ENCODE measurements around the gene HOXA9.

Gene HOXA9

DNA sequence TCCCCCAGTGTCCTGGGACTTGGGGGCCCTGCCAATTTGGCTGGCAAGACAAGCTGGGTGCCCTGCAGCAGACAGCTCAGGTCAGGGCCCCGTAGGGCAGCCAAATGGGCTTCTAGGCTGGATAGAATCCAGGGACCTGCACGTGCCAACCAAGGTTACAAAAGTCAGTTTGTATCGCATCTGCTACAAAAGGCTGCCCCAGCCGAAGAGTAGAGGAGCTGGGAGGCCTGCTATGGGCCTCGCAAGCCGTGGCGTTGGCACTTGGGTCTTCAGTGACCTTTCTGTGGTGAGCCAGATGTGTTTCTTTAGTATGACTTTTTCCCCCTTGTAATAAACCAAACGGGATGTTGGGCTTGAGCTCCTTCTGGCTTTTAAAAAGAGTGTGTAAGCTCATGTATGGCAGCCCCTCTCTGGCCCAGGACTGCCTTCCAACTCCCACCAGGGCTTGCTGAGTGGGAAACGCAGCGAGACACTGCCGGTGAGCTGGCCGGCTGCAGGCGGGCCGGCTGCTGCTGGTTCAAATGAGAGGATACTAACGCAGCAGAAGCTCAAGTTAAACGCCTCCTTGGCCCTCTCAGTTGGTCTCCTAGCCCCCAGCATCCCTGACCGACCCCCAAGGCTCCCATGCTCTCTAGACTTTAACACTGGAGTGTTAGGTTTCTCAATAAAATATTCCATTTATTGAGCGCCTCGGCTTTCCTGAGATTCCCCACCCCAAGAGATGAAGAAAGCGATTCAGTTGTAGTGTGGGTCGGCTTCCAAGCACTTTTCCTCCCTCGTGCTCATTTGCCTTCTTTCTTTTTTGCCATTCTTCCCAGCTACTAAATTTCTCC, 11.8 kb upstream of the HOXA9 start:
- no peak for DNase-seq (ENCODE audit: low read depth, low spot score)

DNA sequence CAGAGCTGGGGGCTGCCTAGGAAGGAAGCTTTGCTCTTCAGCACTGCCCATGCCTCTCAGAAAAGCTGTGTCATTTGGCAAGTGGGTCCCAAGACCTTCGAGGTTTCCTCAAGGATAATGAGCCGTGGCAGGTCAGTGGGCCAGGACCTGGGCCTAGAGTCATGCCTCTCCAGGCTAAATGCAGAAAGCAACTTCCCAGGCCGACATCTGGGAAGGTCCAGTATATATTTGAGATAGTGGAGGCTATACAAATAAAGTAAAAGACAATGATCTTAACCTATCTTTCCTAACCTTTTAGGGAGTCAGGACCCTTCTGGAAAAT, 11.1 kb upstream of the HOXA9 start:
- DNase-seq (ENCODE audit: low read depth, low spot score), result no peak

DNA sequence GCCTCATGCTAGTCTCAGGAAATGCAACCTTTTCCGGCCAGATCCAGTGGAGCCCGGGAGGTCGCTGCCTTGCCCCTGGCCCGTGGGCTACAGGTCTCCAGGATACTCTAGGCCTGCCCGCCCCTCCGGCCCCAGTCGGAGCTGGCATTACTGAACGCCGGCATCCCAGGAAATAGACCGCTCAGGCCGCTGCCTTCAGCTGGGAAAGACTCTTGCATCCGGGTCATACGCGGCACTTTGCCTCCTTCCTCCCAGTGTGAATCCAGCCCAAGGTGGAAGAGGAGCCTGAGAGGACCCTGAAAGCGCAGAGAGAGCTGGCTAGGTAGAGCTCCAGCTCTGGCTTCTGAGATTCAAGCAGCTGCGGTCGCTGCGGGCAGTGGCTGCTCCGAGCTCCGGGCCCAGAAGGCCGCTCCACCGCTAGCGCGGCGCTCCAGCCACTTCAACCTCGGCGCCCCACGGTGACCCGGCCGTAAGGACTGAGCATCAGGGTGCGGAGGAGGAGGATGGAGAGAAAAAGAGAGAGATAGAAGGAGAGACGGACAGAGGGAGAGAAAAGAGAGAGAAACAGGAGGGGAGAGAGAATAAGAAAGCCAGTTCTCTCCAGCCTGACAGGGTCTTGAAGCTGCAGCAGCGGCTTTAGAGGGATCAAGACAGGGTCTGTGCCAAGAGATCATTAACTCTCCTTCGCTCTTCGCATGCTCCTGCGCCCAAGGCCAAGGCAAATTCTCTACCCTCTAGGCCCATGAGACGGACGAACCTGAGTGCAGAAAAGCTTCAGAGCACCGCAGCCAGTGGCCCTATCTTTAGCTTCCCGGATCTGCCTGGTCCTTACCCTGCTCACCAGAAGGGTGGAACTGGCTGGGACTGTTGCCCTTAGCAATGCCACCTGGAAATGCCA, 10.5 kb upstream of the HOXA9 start:
- DNase-seq (ENCODE audit: low read depth, low spot score), result no peak

DNA sequence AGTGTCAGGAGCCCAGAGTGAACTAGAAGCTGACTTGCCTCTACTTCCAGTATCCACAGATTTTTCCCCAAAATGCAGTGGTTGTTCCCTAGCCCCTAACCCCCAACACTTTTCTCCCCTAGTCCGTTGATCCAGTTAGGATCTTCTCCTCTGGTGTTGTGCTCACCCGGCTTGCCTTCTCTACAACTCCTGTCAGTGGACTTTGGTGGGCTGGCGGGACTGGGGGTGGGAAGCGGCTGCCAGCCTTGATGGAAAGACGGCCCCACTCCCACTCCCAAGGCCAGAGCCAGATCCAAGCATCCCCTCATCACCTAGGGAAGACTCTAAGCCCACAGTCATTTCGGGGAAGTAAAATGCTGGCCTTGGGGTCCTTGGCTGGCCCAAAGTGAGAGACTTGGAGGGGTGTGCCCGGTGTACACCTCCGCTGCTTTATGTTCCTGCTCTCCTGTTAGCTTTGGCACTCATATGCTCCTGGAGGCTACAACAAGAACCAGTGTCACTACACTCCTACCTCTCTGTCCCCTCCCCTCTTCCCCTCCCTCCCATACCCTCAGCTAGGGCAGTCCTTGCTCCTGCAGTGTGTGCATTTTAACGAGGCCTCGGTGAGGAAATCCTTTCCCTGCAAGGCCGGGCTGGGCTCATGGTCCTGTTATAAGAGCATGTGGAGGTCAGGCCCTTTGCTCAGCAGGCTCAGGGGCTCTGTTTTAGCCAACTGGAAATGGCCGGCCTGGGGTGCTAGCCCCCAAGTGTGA, 9.7 kb upstream of the HOXA9 start:
- DNase-seq (ENCODE audit: low read depth, low spot score), result no peak

DNA sequence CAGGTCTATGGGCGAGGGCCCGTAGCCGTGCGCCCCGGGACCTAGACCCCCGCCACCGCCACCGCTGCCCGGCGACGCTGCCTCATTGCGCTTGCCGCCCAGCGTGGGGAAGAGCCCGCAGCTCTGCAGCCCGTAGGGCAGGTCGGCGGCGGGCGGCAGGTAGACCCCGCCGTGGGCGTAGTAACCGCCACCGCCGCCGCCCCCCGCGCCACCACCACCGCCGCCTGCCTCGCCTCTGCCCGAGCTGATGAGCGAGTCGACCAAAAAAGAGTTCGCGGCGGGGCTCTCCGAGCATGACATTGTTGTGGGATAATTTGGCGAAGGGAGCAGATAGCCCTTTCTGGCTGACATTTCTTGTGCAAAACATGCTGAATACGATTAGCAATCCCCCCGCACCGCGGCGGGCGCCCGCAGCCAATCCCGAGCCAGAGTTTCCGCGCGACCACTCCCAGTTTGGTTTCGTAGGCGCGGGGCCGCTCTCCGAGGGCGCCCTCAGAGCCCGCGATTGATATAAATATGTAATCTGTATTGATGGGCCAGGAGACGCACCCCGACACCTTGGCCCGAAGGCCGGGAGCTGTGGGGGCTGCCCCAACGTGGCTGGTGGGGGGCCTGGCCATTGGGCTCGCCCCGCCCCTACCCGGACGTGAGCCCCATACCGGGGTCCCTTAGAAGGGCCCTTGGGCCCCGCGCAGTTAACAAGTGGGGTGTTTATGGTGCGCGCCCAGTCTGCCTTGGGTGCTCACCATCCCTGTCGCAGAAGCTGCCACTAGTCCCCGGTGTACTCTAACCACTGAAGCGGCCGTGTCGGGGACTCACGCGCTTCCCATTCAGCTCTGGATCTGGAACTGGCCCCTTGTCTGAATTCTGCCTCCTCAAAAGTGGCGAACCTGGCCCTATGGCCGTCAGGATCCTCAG, 8.9 kb upstream of the HOXA9 start, which contains the start of gene HOXA10:
HOXA10 (minus strand) TSS at position 365 of the 918 bp plus-strand sequence; CDS start at position 351, 14 bp downstream.
- DNase-seq (ENCODE audit: low read depth, low spot score), result no peak

DNA sequence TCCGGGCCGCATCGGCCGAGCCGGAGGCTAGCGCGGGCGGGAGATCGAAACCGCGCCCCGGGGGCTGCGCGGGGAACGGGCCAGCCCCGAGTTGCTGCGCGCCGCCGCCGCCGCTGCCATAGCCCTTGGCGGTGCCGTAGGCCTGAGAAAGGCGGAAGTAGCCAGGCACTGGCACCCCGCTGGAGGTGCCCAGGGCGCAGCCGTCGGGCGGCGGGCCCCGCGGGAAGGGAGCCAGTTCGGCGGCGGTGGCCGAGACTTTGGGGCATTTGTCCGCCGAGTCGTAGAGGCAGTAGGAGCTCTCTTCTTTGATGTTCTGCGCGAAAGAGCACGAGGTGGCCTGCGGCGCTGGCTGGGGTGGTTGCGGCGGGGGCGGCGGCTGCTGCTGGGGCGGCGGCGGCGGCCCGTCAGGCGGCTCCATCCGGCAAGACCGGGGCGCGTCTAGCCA, 8.2 kb upstream of the HOXA9 start:
- no peak for DNase-seq (ENCODE audit: low read depth, low spot score)

DNA sequence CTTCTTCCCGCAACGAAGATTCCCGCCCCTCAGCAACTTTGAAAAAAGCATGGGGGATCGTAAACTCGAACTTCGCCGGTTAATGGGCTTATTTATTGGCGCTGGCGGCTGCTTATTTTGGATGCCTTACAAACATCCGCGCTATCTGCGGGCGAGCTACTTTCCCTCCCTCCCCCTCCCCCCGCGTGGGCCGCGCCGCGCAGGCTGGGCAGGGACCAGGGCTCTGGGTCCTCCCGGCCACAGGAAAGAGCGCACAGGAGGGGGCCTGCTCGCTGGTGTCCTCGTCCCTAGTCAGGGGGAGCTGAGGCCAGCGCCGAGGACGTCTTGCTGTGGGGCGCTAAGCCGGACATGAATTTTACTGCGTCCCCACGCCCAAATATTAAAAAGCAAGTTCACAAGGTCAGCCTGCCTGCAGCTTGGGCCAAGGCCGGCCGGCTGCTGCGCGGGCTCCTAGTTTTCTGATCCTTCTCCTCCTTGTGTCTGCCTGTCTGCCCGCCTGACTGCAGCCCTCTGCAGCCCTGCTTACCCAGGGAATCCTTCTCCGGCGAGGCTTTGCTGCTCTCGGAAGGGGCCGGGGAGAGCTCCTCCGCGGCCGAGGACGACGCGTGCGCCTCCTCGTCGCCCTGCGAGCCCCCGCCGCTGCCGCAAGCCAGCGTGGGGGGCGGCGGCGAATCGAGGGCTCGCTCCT, 7.6 kb upstream of the HOXA9 start:
- DNase-seq (ENCODE audit: low read depth, low spot score), result no peak

DNA sequence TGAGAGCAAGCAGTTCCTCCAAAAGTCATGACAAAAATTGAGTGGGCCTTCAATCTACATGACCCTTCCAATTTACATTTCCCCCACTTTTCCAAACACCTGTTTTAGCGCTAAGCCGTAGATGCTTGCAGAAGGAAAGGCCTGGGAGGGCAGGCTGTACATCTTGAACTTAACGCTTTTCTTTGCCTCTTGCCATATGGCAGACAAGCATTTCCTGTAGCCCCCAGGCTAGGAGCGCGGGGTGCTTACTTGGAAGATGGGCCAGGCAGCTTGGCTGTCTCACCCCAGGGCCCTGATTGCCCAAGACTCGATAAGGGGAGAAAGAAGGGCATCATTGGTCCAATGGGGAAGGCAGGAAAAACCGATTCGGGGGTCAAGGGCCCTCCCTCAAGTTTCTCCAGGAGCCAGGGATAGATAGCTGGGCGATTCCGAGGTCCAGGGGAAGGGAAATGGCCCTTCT, 7.0 kb upstream of the HOXA9 start:
- DNase-seq (ENCODE audit: low read depth, low spot score), result no peak

DNA sequence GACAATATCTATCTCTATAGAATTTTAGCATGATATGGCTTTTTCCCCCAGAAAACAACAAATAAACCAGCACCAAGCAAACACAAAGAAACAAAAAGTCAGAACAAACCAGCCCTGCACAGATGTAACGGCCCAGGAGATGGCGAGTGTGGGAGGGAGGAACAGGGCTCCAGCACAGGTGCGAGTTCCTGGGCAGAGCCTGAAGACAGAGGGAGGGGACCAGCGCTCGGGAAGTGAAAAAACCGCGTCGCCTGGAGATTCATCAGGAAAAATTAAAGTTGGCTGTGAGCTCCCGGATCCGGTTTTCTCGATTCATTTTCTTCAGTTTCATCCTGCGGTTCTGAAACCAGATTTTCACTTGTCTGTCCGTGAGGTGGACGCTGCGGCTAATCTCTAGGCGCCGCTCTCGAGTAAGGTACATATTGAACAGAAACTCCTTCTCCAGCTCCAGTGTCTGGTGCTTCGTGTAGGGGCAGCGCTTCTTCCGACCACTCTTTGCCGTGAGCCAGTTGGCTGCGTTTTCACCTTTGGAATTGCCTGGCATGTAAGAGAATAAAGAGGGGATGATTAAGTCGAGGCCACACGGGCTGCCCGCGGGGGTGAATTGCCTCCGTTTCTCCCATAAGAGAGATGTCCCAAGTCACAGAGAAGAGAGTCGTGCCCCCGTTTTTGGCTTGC, 6.4 kb upstream of the HOXA9 start:
- no peak for DNase-seq (ENCODE audit: low read depth, low spot score)

DNA sequence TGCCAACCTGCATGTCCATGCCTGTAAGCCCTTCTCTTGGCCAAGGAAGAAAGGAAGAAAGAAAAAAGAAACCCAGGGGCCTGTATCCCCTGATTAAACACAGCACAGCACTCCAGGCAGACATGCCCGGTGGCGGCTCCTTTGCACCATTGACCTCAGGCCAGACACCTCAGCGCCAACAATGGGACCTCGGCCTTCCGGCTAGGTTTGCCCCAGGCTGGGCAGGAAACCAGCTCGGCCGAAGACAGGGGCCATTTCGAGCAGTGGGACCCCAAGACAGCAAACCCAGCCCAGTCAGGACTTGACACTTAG, 5.9 kb upstream of the HOXA9 start:
- DNase-seq (ENCODE audit: low read depth, low spot score), result no peak

DNA sequence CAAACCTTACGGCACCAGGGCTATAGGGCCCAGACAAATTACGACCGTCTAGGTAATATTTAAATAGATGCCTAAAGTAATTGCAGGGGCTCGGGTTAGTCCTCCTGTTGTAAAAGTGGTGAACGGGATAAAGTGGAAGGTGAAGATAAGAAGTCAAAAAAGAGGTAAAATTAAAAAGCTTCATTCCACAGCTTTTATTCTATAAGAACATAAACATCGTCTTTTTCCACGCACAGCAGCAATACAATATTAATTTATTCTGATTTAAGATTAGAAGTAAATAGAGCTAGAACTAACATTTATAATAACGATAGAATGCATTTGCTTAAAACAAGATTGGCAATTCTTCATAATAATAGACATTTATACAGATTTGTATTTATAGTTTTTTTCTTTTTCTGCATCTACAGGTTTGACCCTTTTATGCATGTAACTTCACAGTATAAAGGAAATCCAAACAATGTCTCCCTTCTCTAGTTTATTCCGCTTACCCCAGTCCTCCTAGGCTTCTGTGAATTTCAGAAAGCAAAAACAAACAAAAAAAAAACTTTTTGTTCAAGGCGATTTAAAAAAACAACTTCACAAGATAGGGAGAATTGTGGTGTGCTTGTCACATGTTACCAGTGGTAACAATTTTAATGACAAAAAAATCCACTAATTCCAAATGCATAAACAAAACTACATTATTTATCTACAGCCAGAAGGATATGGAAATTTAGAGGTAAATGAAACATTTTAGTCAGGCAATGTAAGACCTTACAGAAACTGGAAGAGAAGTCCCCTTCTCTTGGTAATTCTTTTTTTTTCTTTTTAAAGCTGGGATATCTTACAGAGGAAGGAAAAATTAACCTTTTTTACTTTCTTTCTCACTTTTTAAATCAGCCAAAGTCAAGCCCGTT, 5.3 kb upstream of the HOXA9 start:
- DNase-seq (ENCODE audit: low read depth, low spot score), result no peak

DNA sequence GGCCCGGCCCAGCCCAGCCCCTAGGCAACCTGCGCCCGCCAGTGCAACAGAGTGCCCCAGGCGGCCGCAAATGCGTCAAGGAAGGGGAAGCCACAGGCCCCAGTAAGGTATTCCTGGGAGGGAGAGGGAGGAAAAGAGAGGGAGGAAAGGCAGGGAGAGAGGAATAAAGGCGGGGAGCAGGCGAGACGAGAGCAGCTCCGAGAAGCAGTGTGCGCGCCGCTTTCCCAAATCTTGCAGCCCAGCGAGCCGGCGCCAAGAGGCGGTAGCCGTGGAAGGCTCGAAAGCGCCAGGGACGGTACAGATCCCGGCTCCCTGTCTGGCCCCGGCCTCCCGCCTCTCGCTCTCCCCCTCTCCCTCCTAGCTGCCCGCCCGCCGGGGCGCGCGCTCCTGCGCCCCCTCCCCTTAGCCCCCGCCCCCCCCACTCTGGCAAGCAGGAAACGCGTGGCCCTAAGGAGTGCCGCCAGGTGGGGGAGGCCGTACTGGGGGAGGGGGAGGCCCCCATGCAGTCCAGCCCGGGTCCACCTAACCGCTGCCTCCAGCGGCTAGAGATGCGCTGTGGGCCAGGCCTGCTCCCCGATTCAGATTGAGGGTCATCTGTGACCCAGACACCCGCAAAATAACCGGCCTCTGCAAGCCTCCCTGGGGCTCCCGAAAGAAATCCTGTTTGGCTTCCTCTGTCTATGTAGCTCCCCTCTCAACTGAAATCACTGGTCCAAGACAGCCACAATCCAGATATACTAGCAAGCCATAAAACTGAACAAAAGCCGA, 4.5 kb upstream of the HOXA9 start:
- DNase-seq (ENCODE audit: low read depth, low spot score), result no peak

DNA sequence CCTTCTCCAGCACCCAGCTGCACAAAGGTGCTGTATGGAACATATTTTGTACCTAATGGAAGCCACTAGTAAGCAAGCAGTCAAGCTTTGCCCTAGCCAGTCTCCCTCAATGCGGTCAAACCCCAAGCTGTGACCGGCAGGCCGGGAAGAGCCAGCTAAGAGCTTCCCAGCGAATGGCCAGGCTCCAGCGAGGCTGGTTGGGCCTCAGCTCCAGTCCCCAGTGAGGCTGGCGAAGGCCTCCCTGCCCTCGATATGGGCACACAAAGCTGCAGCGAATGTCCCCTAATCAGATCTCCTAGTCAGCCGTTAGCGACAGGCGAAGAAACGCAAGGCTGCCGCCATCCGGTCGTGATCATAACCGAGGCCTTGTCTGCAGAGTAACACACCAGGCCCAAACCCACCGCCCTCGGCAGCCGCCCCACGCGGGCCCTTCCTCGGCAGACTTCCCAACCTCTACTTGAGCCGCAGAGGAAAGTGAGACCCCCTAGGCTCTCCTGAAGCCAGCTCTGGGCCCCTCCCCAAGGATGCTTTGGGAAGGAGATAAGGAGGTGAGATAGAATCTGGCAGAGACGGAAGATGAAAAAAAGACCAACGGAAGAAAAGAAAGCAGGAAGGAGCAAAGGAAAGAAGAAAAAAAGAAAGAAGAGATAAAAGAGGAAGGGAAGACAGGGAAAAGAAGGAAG, 3.1 kb upstream of the HOXA9 start:
- DNase-seq (ENCODE audit: low read depth, low spot score), result no peak

DNA sequence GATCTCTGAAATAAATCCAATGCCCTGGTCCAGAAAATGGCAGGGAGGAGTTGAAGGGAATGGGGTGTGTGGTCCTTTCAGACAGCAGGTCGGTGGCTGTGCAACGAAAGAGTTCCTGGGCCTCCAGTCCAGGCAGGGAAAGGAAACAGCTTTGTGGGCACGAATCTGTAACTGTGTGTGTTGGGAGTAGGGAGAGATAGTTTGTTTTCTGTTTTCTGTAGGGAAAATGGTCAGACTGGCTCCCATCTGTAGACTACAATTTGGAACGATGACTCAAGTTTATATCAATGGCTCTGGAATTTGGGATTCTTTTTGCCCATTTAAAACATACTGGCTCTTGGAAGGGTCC, 2.6 kb upstream of the HOXA9 start:
- DNase-seq (ENCODE audit: low read depth, low spot score), result no peak

DNA sequence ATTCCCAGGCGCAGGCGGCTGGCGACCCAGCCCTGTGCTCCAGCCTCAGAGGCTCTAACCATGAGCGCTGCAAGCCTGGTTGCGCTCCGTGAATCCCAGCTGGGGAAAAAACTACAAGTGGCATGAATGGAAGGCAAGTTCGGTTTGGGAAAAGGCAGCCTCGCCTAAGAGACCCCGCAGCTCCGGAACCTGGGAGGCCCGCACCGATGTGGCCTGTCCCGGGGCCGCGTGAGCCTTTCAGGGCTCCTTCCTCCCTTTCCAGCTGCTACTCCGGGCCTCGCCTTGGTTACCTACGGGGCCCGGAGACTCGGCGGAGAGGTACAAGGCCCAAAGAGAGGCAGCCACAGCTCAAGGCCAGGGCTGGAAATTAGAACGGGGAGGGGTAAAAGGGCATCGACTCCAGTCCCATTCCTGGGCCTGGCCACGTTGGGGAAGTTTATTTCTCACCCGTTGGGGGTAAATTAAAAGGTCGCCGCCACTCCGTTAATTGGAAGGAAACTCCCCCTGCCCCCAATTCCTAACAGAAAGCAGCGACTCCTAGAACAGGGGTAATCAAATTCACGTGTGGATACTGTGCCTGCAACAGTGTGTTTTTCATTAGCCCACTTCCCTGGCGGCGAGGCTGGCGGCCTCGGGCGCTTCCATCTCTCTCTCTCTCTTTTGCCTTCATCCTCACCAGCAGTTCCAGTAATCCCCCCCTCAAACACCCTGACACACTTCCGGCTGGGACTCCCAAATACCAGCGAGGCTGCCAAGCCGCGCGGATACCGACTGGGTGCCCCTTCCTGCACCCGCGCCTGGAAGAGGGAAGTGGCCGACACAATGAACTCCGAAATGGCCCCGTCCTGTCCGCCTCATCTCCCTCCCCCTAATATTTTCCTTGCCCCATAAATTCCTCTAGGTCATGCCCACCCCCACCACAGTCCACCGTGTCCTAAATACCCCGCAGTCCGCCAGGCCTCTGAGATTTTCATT, 1.5 kb upstream of the HOXA9 start:
- no peak for DNase-seq (ENCODE audit: low read depth, low spot score)

DNA sequence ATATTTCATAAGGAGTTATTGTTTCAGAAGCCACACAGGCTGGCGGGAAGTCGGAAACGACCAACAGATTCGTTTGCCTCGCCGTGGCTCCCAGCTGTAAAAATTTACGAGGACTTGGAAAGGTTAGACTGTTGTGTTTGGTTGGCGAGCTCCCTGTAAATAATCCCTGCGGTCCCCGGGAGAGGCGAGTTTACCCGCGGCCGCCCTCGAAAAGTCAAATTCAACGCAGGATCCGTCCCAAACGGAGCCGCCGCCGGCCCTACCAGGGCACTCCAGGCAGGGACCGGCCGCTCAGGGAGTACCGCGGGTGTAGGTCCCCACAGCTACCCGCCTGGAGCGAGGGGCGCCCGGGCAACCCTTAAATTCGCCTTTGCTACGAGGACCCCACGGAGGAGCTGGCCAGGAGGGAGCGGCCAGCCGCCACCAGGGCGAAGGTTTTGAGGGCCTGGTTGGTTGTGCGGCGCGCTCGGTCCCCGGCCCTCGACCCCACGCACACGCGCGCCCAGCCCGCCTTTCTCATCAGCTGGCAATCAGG, 726 bp upstream of the HOXA9 start:
- no peak for DNase-seq (ENCODE audit: low read depth, low spot score)
